Lung microvascular endothelial cell (primary cell): Measurements from ENCODE around the gene SDHD. TPM values are rescaled to one million over a fixed set of nuclear protein-coding genes. Genes with fewer than 3 reads are reported as not detected.

ENCODE experiments used
- DNase-seq, 2 donors: peaks; one replicate each; pipeline versions ENCODE4 v3.0.0 to v3.0.0-alpha.2; 2010; ENCODE audit warnings: low read depth in 2 of 2
- total RNA-seq: library from RNA; depleted of rRNA; stranded (reverse); fragments of >200 nt; gene quantifications from 2 replicates; pipeline ENCODE4 v1.2.1, GENCODE V29; 2014

Gene SDHD
- total RNA-seq, 1 donor from 2014 or later = 170 TPM

- no peak for DNase-seq
Measured at GRCh38 chr11:112100462-112100861, 13.8 kb downstream of the SDHD start.

GRCh38 chr11:112103446-112103845, 16.8 kb downstream of the SDHD start:
- no peak for DNase-seq

GRCh38 chr11:112106070-112106469, 19.4 kb downstream of the SDHD start:
- DNase-seq = no peak

GRCh38 chr11:112113539-112114457, 27.1 kb downstream of the SDHD start:
- DNase-seq = peak; percentile 65 to 68

GRCh38 chr11:112114460-112114859, 27.8 kb downstream of the SDHD start:
- DNase-seq = no peak

GRCh38 chr11:112115386-112115785, 28.7 kb downstream of the SDHD start:
- DNase-seq = no peak

- DNase-seq = no peak
Measured at GRCh38 chr11:112118176-112118575, 31.5 kb downstream of the SDHD start.

- DNase-seq = no peak
Measured at GRCh38 chr11:112121981-112122615, 35.4 kb downstream of the SDHD start.

GRCh38 chr11:112123129-112123528, 36.5 kb downstream of the SDHD start:
- no peak for DNase-seq

GRCh38 chr11:112127056-112127455, 40.4 kb downstream of the SDHD start:
- no peak for DNase-seq

- DNase-seq = peak; percentile 58 to 75
Measured at GRCh38 chr11:112128483-112129121, 41.9 kb downstream of the SDHD start.

- DNase-seq = no peak
Measured at GRCh38 chr11:112129656-112130055, 43.0 kb downstream of the SDHD start.

- DNase-seq = no peak
Measured at GRCh38 chr11:112132737-112133136, 46.1 kb downstream of the SDHD start.

GRCh38 chr11:112134473-112134872, 47.8 kb downstream of the SDHD start:
- DNase-seq = peak in 1 of 2 donors; percentile 8

GRCh38 chr11:112143597-112143996, 56.9 kb downstream of the SDHD start:
- no peak for DNase-seq

Other genes starting within 250 kb of the SDHD start
- gene ALG9, start 215.3 kb upstream of the SDHD start, total RNA-seq = 20.3 and 21.4 TPM in 2 replicates
- gene FDXACB1, start 207.7 kb upstream of the SDHD start, total RNA-seq = 1.1 and 2.0 TPM in 2 replicates
- 4.0 and 4.4 TPM in 2 replicates for gene CFAP68, start 207.3 kb upstream of the SDHD start, total RNA-seq
- gene CRYAB, start 175.1 kb upstream of the SDHD start, total RNA-seq = 0.22 and 0.60 TPM in 2 replicates
- gene HSPB2, start 174.1 kb upstream of the SDHD start, total RNA-seq = not detected in 2 replicates
- gene C11orf52, start 168.0 kb upstream of the SDHD start, total RNA-seq = 0.65 TPM in 1 of 2 replicates, not detected in the other
- 2.4 and 7.6 TPM in 2 replicates for gene DIXDC1, start 149.5 kb upstream of the SDHD start, total RNA-seq
- 22.0 and 26.6 TPM in 2 replicates for gene DLAT, start 61.5 kb upstream of the SDHD start, total RNA-seq
- 0.40 and 0.87 TPM in 2 replicates for gene PIH1D2, start 12.9 kb upstream of the SDHD start, total RNA-seq
- gene NKAPD1, start 12.6 kb upstream of the SDHD start, total RNA-seq = 12.0 and 14.1 TPM in 2 replicates
- gene TIMM8B, start 117 bp upstream of the SDHD start, total RNA-seq = 98.1 and 115 TPM in 2 replicates
- 0.22 TPM in 1 of 2 replicates, not detected in the other for gene IL18, start 77.2 kb downstream of the SDHD start, total RNA-seq
- gene TEX12, start 80.5 kb downstream of the SDHD start, total RNA-seq = under 0.01 TPM in 1 of 2 replicates, not detected in the other
- gene BCO2, start 88.6 kb downstream of the SDHD start, total RNA-seq = 0.22 and 0.60 TPM in 2 replicates
- gene PTS, start 139.6 kb downstream of the SDHD start, total RNA-seq = 24.2 and 39.5 TPM in 2 replicates
- not detected in 2 replicates for gene PLET1, start 174.0 kb downstream of the SDHD start, total RNA-seq